GM21423 (cell line): ENCODE data around the gene PDE1A.
"Not testable (repeated sequence)": the region's sequence is repeated elsewhere in the genome, so short reads cannot be mapped to it uniquely, and the experiment has no call there.

Experiments
- ATAC-seq: cut with Tn5 transposase; IDR thresholded peaks from one replicate; pipeline ENCODE4 v1.9.1; 2021; ENCODE audit warnings: mild to moderate bottlenecking, moderate library complexity; ENCODE audit not compliant: unreplicated experiment

The PDE1A gene

DNA sequence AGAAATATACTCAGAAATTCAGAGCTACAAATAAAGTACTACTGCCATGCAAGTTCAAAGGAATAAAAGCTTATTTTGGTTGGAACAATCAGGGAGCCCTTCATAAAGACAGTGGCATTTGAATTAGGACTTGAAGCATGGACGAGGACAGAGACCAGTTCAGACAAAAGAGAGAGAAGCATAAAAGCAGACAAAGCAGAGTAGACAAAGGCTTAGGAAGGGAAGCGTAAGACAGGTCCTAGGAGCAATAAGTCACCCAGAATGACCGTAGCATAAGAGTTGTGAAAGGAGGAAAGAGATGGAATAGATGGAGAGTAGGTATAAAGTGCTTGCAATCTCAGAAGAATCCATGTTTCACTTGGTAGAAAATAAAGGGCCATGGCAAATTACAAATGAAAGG is 14.0 kb downstream of the PDE1A start:
- ATAC-seq, result no peak

DNA sequence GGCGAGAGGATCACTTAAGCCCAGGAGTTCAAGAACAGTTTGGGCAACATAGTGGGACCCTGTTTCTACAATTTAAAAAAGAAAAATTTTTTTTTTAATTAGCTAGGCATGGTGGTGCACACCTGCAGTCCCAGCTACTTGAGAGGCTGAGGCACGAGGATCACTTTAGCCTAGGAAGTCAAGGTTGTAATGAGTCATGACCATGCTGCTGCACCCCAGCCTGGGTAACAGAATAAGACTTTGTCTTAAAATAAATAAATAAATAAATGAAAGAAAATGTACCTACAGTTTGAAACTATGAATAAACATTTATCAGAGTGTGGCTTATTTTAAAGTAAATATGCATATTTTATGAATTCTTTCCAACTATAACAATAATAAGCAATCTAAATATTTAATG is 16.7 kb downstream of the PDE1A start:
- no peak for ATAC-seq

DNA sequence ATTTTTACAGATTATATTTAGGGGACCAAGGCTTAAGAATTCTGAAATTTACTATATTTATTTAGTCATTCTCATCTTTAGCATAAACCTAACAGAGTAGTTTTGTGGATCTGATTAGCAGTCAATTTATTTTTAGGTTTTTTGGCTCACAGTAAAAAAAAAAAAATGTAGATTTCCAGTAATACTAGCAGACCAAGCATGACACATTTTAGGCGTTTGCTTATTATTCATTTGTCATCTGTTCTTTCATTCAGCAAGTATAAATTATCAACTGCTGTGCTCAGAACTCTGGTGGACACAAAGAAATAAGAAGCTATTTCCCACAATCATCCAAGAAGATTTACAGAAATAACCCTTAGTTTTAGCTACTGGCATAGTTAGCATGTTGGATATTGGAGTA is 20.6 kb downstream of the PDE1A start:
- no peak for ATAC-seq

DNA sequence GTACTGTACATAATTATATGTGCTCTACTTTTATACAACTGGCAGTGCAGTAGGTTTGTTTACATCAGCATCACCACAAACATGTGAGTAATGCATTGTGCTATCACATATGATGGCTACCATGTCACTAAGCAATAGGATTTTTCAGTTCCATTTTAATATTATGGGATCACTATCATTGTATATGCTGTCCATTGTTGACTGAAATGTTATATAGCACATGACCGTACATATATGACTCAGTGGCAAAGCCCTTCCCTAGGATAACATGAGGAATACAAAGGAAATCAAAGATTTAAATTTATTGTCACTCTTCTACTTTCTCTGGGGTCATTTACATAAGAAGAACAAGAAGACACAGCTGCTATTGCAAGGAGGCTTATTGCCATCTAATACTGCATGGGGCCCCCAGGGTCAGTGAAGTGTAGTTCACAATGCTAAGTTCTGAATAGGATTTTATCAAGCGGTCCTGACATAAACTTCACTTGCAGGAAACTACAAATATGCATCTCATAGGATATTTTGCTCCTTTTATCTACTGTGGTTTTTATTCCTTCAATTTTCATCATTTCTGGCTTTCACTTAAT is 21.8 kb downstream of the PDE1A start:
- ATAC-seq, result no peak

DNA sequence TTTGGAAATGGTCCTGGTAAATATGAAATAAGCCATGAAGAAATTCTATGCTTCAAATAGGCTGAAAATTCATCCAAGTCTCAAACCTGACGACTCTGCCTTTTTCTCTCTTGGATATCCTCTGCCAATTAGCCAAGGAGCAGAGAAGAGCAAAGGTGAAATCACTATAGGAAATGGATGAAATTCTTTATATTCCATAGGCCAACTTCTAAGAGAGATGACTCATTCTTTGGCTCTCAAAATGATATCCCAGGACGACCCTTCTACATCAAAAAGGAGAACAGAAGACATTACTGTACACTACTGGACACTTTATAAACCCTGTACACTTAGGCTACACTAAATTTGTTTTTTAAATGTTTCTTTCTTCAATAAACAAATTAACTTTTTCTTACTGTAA is 22.7 kb downstream of the PDE1A start:
- ATAC-seq, result no peak

DNA sequence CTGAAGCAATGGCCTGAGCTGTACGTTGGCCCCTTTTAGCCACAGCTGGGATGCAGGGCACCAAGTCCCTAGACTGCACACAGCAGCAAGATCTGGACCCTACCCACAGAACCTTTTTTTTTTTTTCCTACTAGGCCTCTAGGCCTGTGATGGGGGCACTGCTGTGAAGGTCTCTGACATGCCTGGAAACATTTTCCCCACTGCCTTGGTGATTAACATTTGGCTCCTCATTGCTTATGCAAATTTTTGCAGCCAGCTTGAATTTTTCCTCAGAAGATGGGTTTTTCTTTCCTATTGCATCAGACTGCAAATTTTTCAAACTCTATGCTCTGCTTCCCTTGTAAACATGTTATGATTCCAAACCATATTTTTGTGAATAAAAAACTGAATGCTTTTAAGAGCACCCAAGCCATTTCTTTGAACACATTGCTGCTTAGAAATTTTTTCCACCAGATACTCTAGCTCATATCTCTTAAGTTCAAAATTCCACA is 33.5 kb downstream of the PDE1A start:
- no peak for ATAC-seq

DNA sequence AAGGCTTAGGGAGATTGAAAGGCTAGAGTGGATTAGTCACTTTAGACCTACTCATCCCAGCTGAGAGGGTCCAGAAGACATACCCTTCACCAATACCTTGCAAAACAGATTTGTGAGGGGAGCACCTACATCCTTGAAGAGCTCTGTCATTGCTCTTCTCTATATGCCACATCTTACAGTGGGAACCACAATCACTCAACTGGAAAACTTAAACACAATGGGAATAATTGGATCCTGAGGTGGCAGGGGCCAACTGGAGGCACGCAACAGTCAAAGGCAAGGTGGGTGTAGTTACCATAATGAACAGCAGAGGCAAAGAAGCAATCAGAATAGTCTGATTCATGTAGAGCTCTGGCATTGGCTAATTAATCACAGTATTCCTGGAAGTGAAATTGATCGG is 35.4 kb downstream of the PDE1A start:
- no peak for ATAC-seq

DNA sequence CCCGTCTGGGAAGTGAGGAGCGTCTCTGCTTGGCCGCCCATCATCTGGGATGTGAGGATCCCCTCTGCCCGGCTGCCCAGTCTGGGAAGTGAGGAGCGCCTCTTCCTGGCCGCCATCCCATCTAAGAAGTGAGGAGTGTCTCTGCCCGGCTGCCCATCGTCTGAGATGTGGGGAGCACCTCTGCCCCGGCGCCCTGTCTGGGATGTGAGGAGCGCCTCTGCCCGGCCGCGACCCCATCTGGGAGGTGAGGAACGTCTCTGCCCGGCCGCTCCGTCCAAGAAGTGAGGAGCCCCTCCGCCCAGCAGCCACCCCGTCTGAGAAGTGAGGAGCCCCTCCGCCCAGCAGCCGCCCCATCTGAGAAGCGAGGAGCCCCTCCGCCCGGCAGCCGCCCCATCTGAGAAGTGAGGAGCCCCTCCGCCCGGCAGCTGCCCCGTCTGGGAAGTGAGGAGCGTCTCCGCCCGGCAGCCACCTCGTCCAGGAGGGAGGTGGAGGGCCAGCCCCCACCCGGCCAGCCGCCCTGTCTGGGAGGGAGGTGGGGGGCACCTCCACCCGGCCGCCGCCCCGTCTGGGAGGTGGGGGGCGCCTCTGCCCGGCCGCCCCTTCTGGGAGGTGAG is 40.5 kb downstream of the PDE1A start:
- ATAC-seq, result not testable (repeated sequence)

DNA sequence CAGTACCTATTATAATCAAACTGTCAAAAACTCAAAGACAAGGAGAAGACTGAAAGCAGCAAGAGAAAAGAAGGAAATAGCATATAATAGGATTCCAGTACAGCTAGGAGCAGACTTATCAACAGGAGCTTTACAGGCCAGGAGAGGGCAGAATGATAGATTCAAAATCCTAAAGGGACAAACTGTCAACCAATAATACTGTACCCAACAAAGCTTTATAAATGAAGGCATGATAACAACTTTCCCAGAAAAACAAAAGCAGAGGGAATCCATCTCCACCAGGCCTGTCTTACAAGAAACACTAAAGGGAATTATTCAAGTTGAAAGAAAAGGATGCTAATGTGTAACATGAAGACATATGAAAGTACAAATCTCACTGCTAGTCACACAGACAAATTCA is 42.0 kb downstream of the PDE1A start:
- ATAC-seq, result no peak

DNA sequence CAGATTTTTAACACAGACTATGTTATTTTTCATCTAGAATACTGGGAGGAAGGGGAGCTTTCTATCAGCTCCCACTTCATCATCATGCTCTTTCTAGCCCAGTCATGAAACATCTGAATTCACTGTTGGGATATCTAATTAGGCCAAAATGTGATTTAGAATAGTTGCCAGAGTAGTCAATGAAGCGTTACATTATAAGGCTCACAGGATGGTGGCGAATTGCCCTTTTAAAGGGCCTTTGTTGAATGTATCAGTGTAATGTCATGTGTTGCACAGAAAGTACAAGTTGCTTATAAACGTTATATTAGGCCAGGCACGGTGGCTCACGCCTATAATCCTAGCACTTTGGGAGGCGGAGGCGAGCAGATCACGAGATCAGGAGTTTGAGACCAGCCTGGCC is 45.6 kb downstream of the PDE1A start:
- ATAC-seq, result no peak

DNA sequence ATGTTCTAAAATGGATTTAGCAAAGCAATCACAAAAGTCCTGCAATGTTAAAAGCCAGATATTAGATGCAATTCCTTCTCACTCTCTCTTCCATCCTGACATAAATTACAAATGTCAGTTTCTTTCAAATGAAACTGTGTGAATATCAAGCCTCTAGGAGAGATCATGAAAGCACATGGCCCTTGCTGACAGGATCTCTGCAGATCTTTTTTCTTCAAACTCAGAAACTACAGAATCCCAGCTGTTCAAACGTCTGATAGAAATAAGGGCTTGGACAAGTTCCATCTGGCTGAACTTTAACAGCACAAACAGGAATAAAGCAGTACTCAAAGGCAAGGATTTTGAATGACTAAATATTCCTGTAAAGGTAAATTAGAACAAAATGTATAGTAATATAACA is 47.6 kb downstream of the PDE1A start:
- no peak for ATAC-seq

DNA sequence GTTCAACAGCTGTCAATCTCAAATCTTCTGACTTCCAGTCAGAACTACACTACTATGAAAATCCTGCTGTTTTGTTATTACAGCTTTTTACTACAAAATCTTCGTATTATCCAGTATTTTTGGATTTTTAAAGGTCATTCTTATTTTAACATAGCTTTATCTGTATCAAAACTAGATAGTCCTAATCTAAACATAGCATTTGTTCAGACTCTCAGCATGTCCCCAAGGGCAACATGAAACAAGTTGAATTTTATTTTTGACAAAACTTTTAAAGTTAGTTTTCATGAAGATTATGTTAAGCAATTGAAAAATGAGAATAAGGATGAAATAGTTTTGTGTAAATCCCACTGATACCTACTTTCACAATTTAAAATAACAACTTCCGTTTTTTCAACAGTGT is 48.1 kb downstream of the PDE1A start:
- no peak for ATAC-seq

DNA sequence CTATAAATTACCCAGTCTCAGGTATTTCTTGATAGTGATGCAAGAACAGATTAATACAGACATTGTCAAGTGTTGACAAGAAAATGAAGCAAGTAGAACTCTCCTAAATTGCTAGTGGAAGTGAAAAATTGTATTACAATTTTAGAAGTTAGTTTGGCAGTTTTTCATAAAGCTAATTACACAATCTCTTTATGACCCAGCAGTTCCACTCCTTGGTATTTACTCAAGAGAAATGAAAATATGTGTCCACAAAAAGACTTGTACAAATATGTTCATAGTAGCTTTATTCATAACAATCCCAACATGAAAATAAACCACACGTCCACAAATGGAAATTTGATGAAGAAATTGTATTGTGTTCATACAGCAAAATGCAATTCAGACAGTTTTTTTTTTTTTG is 49.4 kb downstream of the PDE1A start:
- no peak for ATAC-seq

DNA sequence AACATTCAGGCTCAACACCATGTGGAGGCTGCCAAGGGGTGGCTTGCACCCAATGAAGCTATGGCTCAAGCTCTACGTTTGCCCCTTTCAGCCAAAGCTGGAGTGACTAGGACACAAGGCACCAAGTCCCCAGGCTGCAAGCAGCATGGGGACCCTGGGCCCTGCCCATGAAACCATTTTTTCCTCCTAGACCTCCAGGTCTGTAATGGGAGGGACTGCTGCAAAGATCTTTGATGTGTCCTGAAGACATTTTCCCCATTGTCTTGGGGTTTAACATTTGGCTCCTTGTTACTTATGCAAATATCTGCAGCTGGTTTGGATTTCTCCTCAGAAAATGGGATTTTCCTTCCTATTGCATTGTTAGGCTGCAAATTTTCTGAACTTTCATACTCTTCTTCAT is 51.0 kb downstream of the PDE1A start:
- no peak for ATAC-seq

DNA sequence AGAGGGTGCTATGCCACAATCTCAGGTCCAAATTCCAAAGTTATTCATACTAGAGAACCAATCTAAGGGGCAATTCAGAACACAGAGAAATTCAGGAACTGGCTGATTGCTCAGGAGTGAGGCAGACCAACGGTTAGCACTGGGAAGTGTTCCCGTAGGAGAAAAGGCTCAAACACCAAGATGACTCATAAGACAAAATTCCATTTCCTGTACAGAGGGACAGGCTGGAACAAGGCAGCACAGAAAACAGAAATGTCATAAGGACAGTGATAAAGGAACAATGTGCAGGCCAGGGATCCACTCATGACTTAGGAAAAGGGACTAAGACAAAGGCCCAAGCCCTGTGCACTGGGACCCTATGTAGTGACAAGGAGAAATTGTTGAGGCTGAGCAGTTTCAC is 54.2 kb downstream of the PDE1A start:
- ATAC-seq, result no peak

DNA sequence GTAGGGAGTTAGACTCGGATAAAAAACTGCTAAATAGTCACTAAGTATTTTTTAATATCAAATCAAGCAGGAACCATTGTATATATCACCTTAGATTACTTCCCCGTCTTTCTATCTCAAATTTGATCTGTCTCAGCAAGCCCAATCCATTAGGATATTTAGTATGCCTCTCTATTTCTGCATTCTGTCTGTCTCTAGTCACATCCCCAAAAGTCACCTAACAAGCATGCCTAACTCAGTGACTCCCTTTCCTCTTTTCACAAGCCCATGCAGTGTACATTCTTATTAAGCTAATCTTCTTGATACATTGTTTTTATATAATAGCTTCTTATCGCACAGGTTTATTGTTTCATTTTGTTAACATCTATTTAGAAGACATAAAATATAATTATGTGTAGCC is 57.8 kb downstream of the PDE1A start:
- ATAC-seq, result no peak

DNA sequence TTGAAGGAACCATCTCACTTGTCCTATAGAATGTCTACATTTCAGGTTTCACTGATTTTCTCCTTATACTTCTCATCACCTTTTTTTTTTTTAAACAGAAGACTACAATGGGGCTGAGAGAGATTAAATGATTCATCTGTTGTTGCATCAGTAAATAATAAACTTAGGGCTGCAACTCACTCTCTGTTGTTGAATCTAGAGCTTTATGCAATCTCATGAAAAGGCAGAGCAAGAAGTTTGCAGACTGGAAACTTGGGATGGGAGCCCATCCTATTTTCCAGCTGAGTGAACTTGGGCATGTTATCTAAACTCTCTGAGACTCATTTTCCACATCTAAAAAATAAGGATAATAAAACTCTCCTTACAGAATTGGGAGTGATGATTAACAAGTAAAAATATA is 58.4 kb downstream of the PDE1A start:
- no peak for ATAC-seq

DNA sequence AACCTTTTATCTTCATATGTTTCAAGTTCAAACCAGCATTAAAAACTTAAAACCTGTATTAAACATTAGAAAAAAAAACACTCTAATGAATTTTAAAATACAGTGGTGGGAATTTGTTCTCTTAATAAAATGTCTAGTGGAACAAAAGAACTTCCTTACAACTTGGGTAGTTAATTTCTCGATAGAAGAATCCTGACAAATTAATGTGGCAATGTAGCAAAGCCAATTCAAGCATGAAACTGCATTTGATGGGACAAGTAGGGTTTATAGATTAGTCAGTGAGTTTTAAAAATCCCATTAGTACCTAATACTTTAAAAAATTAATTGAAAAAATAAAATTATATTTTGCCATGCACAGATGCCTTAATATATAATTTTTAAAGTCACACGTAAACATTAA is 59.4 kb downstream of the PDE1A start:
- no peak for ATAC-seq

DNA sequence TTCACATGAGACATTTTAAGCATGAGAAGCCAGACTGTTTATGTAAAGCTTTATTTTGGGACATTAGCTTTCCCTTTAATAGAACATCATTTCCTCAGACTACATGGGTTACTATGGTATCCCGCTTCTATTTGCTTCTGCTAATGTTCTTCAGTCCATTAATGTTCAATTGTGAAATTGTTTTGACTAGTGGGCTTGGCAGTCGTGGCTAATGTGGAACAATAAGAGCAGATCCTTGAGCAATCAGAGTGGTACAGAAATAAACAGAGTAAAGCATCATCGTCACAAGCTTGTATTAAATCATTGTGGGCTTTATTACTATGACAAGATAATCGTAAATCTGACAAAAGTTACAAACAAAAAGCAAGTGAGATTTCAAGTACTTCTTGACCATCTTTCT is 60.2 kb downstream of the PDE1A start:
- ATAC-seq, result no peak

DNA sequence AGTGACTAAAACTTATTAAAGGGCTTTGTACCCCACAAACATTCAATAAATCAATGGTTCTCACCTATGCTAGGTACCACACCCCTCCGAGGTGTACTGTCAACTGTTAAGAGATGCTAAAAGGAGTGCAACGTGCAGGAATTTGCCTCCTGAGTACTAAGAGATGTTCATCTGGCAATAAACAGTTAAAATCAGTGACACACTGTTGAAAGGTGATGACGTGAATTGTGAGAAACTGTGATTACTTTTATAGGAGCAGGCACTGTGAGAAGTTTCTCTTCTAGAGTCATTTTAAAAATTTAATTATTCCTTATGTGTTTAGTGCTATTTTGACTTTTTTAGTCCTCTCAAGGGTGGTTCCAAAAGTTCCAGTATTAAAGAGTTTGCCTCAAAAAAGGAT is 61.0 kb downstream of the PDE1A start:
- no peak for ATAC-seq

DNA sequence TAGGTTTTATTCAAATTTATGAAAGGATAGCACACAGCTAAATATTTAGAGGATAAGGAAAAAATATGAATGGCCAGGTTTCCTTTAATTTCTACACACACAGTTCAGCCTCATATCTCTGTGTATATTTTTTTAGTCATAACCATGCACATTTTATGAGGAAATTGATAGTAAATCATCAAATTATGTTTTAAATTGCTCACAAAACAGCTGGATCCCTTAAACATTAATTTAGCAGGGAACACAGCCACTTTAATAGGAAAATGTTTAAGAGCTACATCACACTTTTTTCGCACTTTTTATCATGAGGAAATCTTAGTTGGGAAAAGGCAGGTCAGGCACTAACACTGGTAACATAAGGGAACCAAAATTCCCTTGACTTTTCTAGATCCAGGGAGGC is 65.4 kb downstream of the PDE1A start:
- no peak for ATAC-seq

DNA sequence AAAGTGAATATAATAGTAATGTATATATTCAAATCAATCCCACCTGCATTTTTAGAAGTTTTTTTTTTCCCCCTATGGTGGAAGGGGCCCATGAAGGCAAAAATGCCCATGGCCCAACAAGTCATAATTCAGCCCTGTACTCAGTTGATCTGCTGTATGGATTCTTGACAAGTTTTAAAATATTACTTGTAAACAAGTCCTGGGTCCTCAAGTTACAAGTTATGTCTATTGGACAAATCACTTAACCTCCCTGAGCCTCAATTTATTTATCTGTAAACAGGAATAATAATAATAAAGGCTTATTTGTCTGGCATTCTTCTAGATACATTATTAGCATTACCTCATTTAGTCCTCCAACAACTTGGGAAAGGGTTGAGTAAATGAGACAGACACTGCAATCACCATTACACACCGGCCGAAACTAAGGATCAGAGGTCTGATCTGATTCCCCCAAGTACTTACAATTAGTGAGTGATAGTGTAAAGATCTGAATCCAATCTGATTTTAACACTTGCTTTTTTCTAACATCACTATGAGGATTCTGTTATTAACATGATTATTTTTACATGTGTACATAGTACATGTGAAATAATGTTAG is 66.1 kb downstream of the PDE1A start:
- no peak for ATAC-seq
